A549 (cell line): ENCODE data around the gene KANK2. TPM values are rescaled to one million over a fixed set of nuclear protein-coding genes. Genes with fewer than 3 reads are reported as not detected.

Source experiments
- ATAC-seq, 2 experiments: fragments of 200-7000 bp in 1 of 2; fragments of >200 bp in 1 of 2; cut with Nextera tagmentation in 1 of 2; cut with Tn5 transposase in 1 of 2; 3 replicates each; pipeline versions ENCODE4 v1.8.0 to v1.9.1; 2018 to 2020; ENCODE audit warnings: mild to moderate bottlenecking in 1 of 2, moderate library complexity in 1 of 2
- CTCF ChIA-PET: fragments of 300-600 bp; sonication (Branson Sonifier 250); formaldehyde crosslinking; extraction: SDS; loops from one replicate; lab custom pipeline; 2021; ENCODE audit warnings: antibody characterized with exemption, inconsistent platforms; lab: Yijun Ruan, JAX
- POLR2A ChIA-PET: fragments of 350-600 bp; formaldehyde crosslinking; extraction: SDS; loops from one replicate; lab custom pipeline; 2021; ENCODE audit warnings: antibody characterized with exemption, inconsistent platforms; lab: Yijun Ruan, JAX
- DNase-seq, 2 experiments: peaks; one replicate each; pipeline versions ENCODE4 v3.0.0 to v3.0.0-alpha.2; 2011 to 2016; ENCODE audit warnings: low read depth in 1 of 2, low spot score in 1 of 2
- FAIRE-seq: peaks from 2 replicates; lab custom pipeline; 2011; peaks lifted over from hg19 to GRCh38; lab: Jason Lieb, UNC
- H3K27ac ChIP-seq, 2 experiments: fragments of >200 bp; sonication (Bioruptor Twin); formaldehyde crosslinking; 3 replicates each; pipeline ENCODE4 v1.5.1; 2016 to 2017
- H3K4me1 ChIP-seq: fragments of >200 bp; sonication (Bioruptor Twin); formaldehyde crosslinking; 3 replicates; pipeline ENCODE4 v1.6.1; 2016
- H3K4me2 ChIP-seq: fragments of >200 bp; sonication (Bioruptor Twin); formaldehyde crosslinking; 3 replicates; pipeline ENCODE4 v1.6.1; 2016
- H3K4me3 ChIP-seq: fragments of >200 bp; sonication (Bioruptor Twin); formaldehyde crosslinking; 3 replicates; pipeline ENCODE4 v1.5.1; 2016
- H3K9me3 ChIP-seq: fragments of >200 bp; sonication (Bioruptor Twin); formaldehyde crosslinking; 3 replicates; pipeline ENCODE4 v1.6.1; 2016
- BCL3 ChIP-seq: fragments of >200 bp; sonication (Bioruptor Twin); formaldehyde crosslinking; IDR thresholded peaks from 3 replicates; pipeline ENCODE4 v1.6.1; 2016
- CBX2 ChIP-seq: fragments of 200-600 bp; sonication (generic); IDR thresholded peaks from 2 replicates; pipeline ENCODE4 v1.6.1; 2016; ENCODE audit warnings: low read depth, mild to moderate bottlenecking, borderline replicate concordance
- CEBPB ChIP-seq, 2 experiments: fragments of >200 bp in 1 of 2; sonication (Bioruptor Twin) in 1 of 2; formaldehyde crosslinking in 1 of 2; IDR thresholded peaks; 2 replicates each; pipeline ENCODE4 v1.6.1; 2012 to 2016
- CHD2 ChIP-seq: fragments of 150-350 bp; IDR thresholded peaks from 2 replicates; pipeline ENCODE4 v1.6.1; 2014; ENCODE audit warnings: low read length; ENCODE audit not compliant: partially characterized antibody
- CHD4 ChIP-seq: fragments of 200-600 bp; sonication (generic); IDR thresholded peaks from 2 replicates; pipeline ENCODE4 v1.6.1; 2016; ENCODE audit warnings: antibody characterized with exemption, mild to moderate bottlenecking, borderline replicate concordance
- CTCF ChIP-seq: fragments of >200 bp; sonication (Bioruptor Twin); formaldehyde crosslinking; IDR thresholded peaks from 3 replicates; pipeline ENCODE4 v1.5.1; 2016
- EHMT2 ChIP-seq: fragments of 200-600 bp; sonication (generic); IDR thresholded peaks from 2 replicates; pipeline ENCODE4 v1.6.1; 2016; ENCODE audit warnings: antibody characterized with exemption, low read depth, mild to moderate bottlenecking, moderate library complexity
- ESRRA ChIP-seq: fragments of 150-350 bp; IDR thresholded peaks from 2 replicates; pipeline ENCODE4 v1.6.1; 2014; ENCODE audit warnings: mild to moderate bottlenecking, low read length, borderline replicate concordance
- FOSB ChIP-seq: fragments of 250-450 bp; sonication (Bioruptor Pico); IDR thresholded peaks from 2 replicates; pipeline ENCODE4 v1.5.0; 2020; ENCODE audit warnings: mild to moderate bottlenecking, moderate library complexity
- GATA3 ChIP-seq: IDR thresholded peaks from 2 replicates; pipeline ENCODE4 v1.6.1; 2012; ENCODE audit warnings: borderline replicate concordance
- HES2 ChIP-seq: fragments of >200 bp; sonication (Bioruptor Twin); formaldehyde crosslinking; IDR thresholded peaks from 2 replicates; pipeline ENCODE4 v1.6.1; 2016
- HEYL ChIP-seq: fragments of 250-450 bp; sonication (Bioruptor Pico); IDR thresholded peaks from 2 replicates; pipeline ENCODE4 v1.8.0; 2021; ENCODE audit warnings: mild to moderate bottlenecking, moderate library complexity
- HOXA7 ChIP-seq: fragments of 250-450 bp; sonication (Bioruptor Pico); IDR thresholded peaks from 2 replicates; pipeline ENCODE4 v1.5.0; 2020; ENCODE audit warnings: mild to moderate bottlenecking, moderate library complexity
- JUNB ChIP-seq: fragments of >200 bp; sonication (Bioruptor Twin); formaldehyde crosslinking; IDR thresholded peaks from 2 replicates; pipeline ENCODE4 v1.6.1; 2016
- KDM1A ChIP-seq: fragments of 200-600 bp; sonication (generic); IDR thresholded peaks from 2 replicates; pipeline ENCODE4 v1.6.1; 2016; ENCODE audit warnings: low read depth, mild to moderate bottlenecking
- MAX ChIP-seq: IDR thresholded peaks from 2 replicates; pipeline ENCODE4 v1.6.1; 2012
- MYC ChIP-seq: IDR thresholded peaks from 2 replicates; pipeline ENCODE4 v1.6.1; 2012; ENCODE audit warnings: mild to moderate bottlenecking, inconsistent platforms, low read length, improper control_type of control experiment, borderline replicate concordance
- NPAS2 ChIP-seq: fragments of 250-450 bp; sonication (Bioruptor Pico); IDR thresholded peaks from 2 replicates; pipeline ENCODE4 v1.8.0; 2022; ENCODE audit warnings: mild to moderate bottlenecking, moderate library complexity, borderline replicate concordance
- NR3C1 ChIP-seq: fragments of >200 bp; sonication (Bioruptor Twin); formaldehyde crosslinking; IDR thresholded peaks from 3 replicates; pipeline ENCODE4 v1.6.1; 2017
- POLR2AphosphoS2 ChIP-seq: conservative IDR thresholded peaks from 2 replicates; pipeline ENCODE4 v1.6.1; 2012; ENCODE audit warnings: low read length, improper control_type of control experiment, inconsistent platforms
- RARB ChIP-seq: fragments of 250-450 bp; sonication (Bioruptor Pico); IDR thresholded peaks from 2 replicates; pipeline ENCODE4 v1.8.0; 2021; ENCODE audit warnings: mild to moderate bottlenecking, moderate library complexity
- REST ChIP-seq: fragments of 200-600 bp; sonication (generic); IDR thresholded peaks from 2 replicates; pipeline ENCODE4 v1.6.1; 2016; ENCODE audit warnings: antibody characterized with exemption, mild to moderate bottlenecking, moderate library complexity
- SREBF2 ChIP-seq: fragments of 450-650 bp; IDR thresholded peaks from 2 replicates; pipeline ENCODE4 v1.6.1; 2014; ENCODE audit warnings: mild to moderate bottlenecking, moderate library complexity
- TFCP2L1 ChIP-seq: fragments of 250-450 bp; sonication (Bioruptor Pico); IDR thresholded peaks from 2 replicates; pipeline ENCODE4 v1.5.0; 2021; ENCODE audit warnings: mild to moderate bottlenecking
- TP53 ChIP-seq: fragments of 250-450 bp; sonication (Bioruptor Pico); IDR thresholded peaks from 2 replicates; pipeline ENCODE4 v1.5.0; 2021; ENCODE audit warnings: mild to moderate bottlenecking, moderate library complexity
- ZFP36 ChIP-seq: fragments of 450-650 bp; IDR thresholded peaks from 2 replicates; pipeline ENCODE4 v1.6.1; 2014; ENCODE audit warnings: borderline replicate concordance; ENCODE audit not compliant: partially characterized antibody
- WGBS: methylation state at CpG from one replicate; pipeline ENCODE4 v1.1.6; 2017; ENCODE audit errors: missing lambda C conversion rate; 5-methylcytosine and 5-hydroxymethylcytosine counted together
- polyA plus RNA-seq, 4 experiments: library from polyadenylated mRNA; depleted of rRNA in 3 of 4; stranded (reverse); fragments of >200 nt; fragmentation: RNase III in 1 of 4; extraction: RNeasy Plus Mini Kit Qiagen cat#74134 plus additional on column Dnase treatment in 1 of 4; gene quantifications; 2 replicates in 3 of 4; 3 replicates in 1 of 4; pipeline ENCODE4 v1.2.3, GENCODE V29; 2011 to 2017

The KANK2 gene
- polyA plus RNA-seq, 2 of the 4 experiments (the other 2 are of a cell fraction) = 20.5 to 68.0 TPM

- Histone ChIP-seq H3K4me2 (peak overlapping the region; percentile 78), H3K27ac (peak overlapping the region; percentile 30 to 67; a peak in 4 of 6 replicates), H3K4me3 (no peak overlapping the region), H3K9me3 (no peaks in the 10 kb centered on the region), H3K4me1 (peaks cover 46% of the 10 kb centered on the region)
- POLR2A ChIA-PET = no interaction called here
- no peak for TF ChIP-seq JUNB
- no peak for TF ChIP-seq BCL3
- no peak for TF ChIP-seq CHD2
- no peak for TF ChIP-seq TP53 (CRISPR knock-in tag)
- TF ChIP-seq HOXA7 (CRISPR knock-in tag) = no peak
- no peak for TF ChIP-seq CEBPB (IDR thresholded peaks at IDR 0.05)
- TF ChIP-seq FOSB = no peak
- TF ChIP-seq MYC = no peak
- no peak for TF ChIP-seq CHD4
- no peak for TF ChIP-seq GATA3
- no peak for TF ChIP-seq ZFP36
- no peak for TF ChIP-seq EHMT2
- ATAC-seq (no peak), DNase-seq (no peak), FAIRE-seq (no peak)
- 80% methylated on average over 12 of the region's 20 CpGs for WGBS
- CTCF ChIA-PET = interaction anchor here (1.4 kb wide), 1 partner anchor 9 kb away, joined by 3 read pairs; no protein-coding TSS in a partner anchor
Measured at GRCh38 chr19:11194656-11195558, 2.4 kb downstream of the KANK2 start.

GRCh38 chr19:11194173-11194572, 3.2 kb downstream of the KANK2 start:
- peak overlapping the region in 1 of 2 experiments; percentile 67; a peak in 2 of 6 replicates for H3K27ac ChIP-seq
- POLR2A ChIA-PET = no interaction called here

More at GRCh38 chr19:11194173-11194572, 3.2 kb downstream of the KANK2 start:
- no peak for FAIRE-seq
- TF ChIP-seq CHD2 (no peak), TFCP2L1 (CRISPR knock-in tag) (no peak), RARB (CRISPR knock-in tag) (no peak), CEBPB (IDR thresholded peaks at IDR 0.05) (no peak), CTCF (no peak), KDM1A (no peak), MAX (no peak), HEYL (CRISPR knock-in tag) (no peak), NPAS2 (CRISPR knock-in tag) (no peak), CBX2 (no peak), POLR2AphosphoS2 (no peak), ESRRA (no peak), SREBF2 (no peak), REST (no peak), NR3C1 (no peak), HES2 (no peak)
- Histone ChIP-seq H3K4me1 (peaks cover 53% of the 10 kb centered on the region), H3K9me3 (no peaks in the 10 kb centered on the region), H3K4me3 (no peak overlapping the region), H3K4me2 (peak overlapping the region; percentile 78; the same call in 1 of the 3 replicates)
- CTCF ChIA-PET = interaction anchor here (1.4 kb wide), 1 partner anchor 9 kb away, joined by 3 read pairs; no protein-coding TSS in a partner anchor
- no peak for ATAC-seq
- DNase-seq = no peak
- WGBS = 91% methylated on average over 6 of the region's 8 CpGs
